Measurements from ENCODE around the gene TRMT1L.

The TRMT1L gene

GRCh38 chr1:185080422-185080821 is 76.3 kb downstream of the TRMT1L start:
- DNase-seq (ENCODE audit: low read depth in 2 of 2), result peak in 1 of 2 donors; percentile 5
- TF ChIP-seq CTCF (IDR thresholded peaks at IDR 0.05; ENCODE audit: low read depth, low read length), result no peak
- no peak overlapping the region for H3K4me3 ChIP-seq (replicated peaks in 1 of 2; ENCODE audit: low read depth in 2 of 2, low read length in 2 of 2)

GRCh38 chr1:185077374-185077773 is 79.4 kb downstream of the TRMT1L start:
- no peak for DNase-seq (ENCODE audit: low read depth in 2 of 2)
- TF ChIP-seq CTCF (IDR thresholded peaks at IDR 0.05; ENCODE audit: low read depth, low read length), result no peak

GRCh38 chr1:185075476-185075875 is 81.3 kb downstream of the TRMT1L start:
- DNase-seq (ENCODE audit: low read depth in 2 of 2), result no peak
- TF ChIP-seq CTCF (IDR thresholded peaks at IDR 0.05; ENCODE audit: low read depth, low read length), result no peak
- H3K4me3 ChIP-seq (replicated peaks in 1 of 2; ENCODE audit: low read depth in 2 of 2, low read length in 2 of 2), result no peak overlapping the region

More at GRCh38 chr1:185077374-185077773, 79.4 kb downstream of the TRMT1L start:
- H3K4me3 ChIP-seq (replicated peaks in 1 of 2; ENCODE audit: low read depth in 2 of 2, low read length in 2 of 2), result no peak overlapping the region

- DNase-seq (ENCODE audit: low read depth in 2 of 2), result peak in 1 of 2 donors; percentile 28
- no peak for TF ChIP-seq CTCF (IDR thresholded peaks at IDR 0.05; ENCODE audit: low read depth, low read length)
- no peak overlapping the region for H3K4me3 ChIP-seq (replicated peaks in 1 of 2; ENCODE audit: low read depth in 2 of 2, low read length in 2 of 2)
These were observed 82.4 kb downstream of the TRMT1L start for GRCh38 chr1:185074307-185074706.

GRCh38 chr1:185073725-185074124 is 83.0 kb downstream of the TRMT1L start:
- DNase-seq (ENCODE audit: low read depth in 2 of 2), result no peak
- no peak overlapping the region for H3K4me3 ChIP-seq (replicated peaks in 1 of 2; ENCODE audit: low read depth in 2 of 2, low read length in 2 of 2)
- TF ChIP-seq CTCF (IDR thresholded peaks at IDR 0.05; ENCODE audit: low read depth, low read length), result no peak

- TF ChIP-seq CTCF (IDR thresholded peaks at IDR 0.05; ENCODE audit: low read depth, low read length), result no peak
- DNase-seq (ENCODE audit: low read depth in 2 of 2), result no peak
- no peak overlapping the region for H3K4me3 ChIP-seq (replicated peaks in 1 of 2; ENCODE audit: low read depth in 2 of 2, low read length in 2 of 2)
These were observed 86.7 kb downstream of the TRMT1L start for GRCh38 chr1:185070051-185070450.

GRCh38 chr1:185069202-185069772 is 87.5 kb downstream of the TRMT1L start:
- H3K4me3 ChIP-seq (replicated peaks in 1 of 2; ENCODE audit: low read depth in 2 of 2, low read length in 2 of 2), result no peak overlapping the region
- DNase-seq (ENCODE audit: low read depth in 2 of 2), result no peak
- no peak for TF ChIP-seq CTCF (IDR thresholded peaks at IDR 0.05; ENCODE audit: low read depth, low read length)

All from cardiac fibroblast (primary cell).